AG09319 (cell line): Measurements from ENCODE around the gene KDM1A.

Experiments
- DNase-seq: peaks from one replicate; pipeline ENCODE4 v3.0.0-alpha.2; 2010; ENCODE audit warnings: low read depth; ENCODE audit errors: extremely low read depth
- CTCF ChIP-seq: IDR thresholded peaks from 2 replicates; pipeline ENCODE4 v1.5.1; 2011; ENCODE audit warnings: low read depth, mild to moderate bottlenecking, inconsistent platforms, low read length, moderate library complexity

Gene KDM1A

DNA sequence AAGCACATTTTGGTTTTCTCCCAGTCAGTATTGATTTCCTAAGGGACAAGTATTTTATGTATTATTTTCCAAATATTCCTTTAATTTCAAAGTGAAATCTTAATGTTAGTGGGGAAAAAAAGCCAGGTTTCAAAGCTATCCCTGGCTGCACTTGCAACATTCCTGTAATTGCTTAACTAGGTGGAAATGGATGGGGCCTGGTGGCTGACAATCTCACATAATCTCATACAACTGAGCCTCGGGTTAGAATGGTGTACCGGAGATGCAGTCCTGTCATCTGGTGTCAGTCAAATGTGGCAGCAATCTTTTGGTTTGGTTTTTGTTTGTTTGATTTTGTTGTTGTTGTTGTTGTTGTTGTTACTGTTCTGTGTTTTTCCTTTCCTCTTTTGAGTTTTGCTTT is 46.1 kb downstream of the KDM1A start:
- TF ChIP-seq CTCF, result no peak
- no peak for DNase-seq

DNA sequence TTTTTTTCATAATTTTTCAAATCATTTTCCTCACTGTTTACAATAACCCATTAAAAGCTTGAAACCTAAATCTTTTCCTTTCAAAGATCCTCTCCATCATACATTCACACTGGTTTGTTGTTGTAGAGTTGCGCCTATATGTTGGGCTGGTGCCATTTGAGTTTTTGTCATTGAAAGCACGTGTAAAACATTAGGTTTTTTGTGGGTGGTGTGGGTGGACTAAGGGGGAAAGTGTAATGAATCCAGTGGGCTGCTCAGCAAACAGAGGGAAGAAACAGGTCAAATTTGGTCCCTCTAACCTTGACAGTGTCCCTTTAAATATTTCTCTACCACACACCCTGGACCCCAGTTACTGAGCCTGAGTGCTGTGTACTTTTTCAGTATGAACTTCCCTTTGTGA is 46.8 kb downstream of the KDM1A start:
- no peak for TF ChIP-seq CTCF
- DNase-seq, result no peak

GRCh38 chr1:23069149-23069548 is 49.9 kb downstream of the KDM1A start:
- no peak for DNase-seq
- no peak for TF ChIP-seq CTCF

- no peak for DNase-seq
- no peak for TF ChIP-seq CTCF
Observed at GRCh38 chr1:23069675-23070074, 50.4 kb downstream of the KDM1A start.

DNA sequence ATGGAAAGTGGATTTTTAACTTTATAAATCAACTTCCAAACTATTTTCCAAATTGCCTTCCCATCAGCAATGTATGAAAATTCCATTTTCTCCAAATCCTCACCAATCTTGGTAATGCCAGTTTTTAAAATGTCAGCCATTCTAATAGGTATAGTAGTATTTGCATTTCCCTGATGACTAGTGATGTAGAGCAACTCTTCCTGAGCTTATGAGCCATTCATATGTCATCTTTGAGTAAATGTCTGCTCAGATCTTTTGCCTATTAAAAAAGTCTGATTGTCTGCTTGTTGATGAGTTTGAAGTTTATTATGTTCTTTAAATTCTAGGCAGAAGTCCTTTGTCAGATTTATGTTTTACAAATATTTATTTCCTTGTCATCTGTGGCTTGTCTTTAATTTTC is 54.7 kb downstream of the KDM1A start:
- DNase-seq, result no peak
- no peak for TF ChIP-seq CTCF

DNA sequence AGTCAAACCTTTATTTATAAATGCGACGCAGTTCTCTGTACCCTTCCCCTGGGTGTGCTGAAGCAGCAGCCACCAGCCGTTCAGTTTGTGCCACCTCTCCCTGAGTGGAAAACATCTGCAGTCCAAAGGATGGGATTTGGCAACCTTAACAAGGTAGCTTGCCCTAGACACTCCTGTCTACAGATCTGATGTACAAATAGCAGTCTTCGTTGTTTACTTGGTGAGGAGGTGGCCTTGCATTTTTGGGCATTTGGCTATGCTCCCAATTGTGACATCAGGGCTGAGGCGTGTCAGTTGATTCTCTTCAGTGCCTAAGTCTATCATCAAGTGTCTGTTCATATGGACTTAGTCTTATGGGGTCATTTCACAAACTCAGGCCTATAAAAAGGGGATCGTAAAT is 59.8 kb downstream of the KDM1A start:
- TF ChIP-seq CTCF, result no peak

GRCh38 chr1:23080885-23081284 is 61.6 kb downstream of the KDM1A start:
- no peak for DNase-seq
- TF ChIP-seq CTCF, result no peak

More for the DNA sequence above, 59.8 kb downstream of the KDM1A start:
- DNase-seq, result no peak

GRCh38 chr1:23081376-23081775 is 62.1 kb downstream of the KDM1A start:
- no peak; the same call in 1 of the 2 replicates for TF ChIP-seq CTCF
- DNase-seq, result no peak
